A549 (cell line): Measurements from ENCODE around the gene RERE.

Source experiments
- MAZ ChIP-seq: fragments of 150-350 bp; IDR thresholded peaks from 2 replicates; pipeline ENCODE4 v1.6.1; 2014; ENCODE audit warnings: antibody characterized with exemption, low read depth, low read length, borderline replicate concordance
- RARB ChIP-seq: fragments of 250-450 bp; sonication (Bioruptor Pico); IDR thresholded peaks from 2 replicates; pipeline ENCODE4 v1.8.0; 2021; ENCODE audit warnings: mild to moderate bottlenecking, moderate library complexity
- TF ChIP-seq, protein P1 (sequence below): fragments of >200 bp; sonication (Bioruptor Twin); formaldehyde crosslinking; IDR thresholded peaks from 3 replicates; pipeline ENCODE4 v1.6.1; 2016
- TF ChIP-seq, protein P2 (sequence below): fragments of >200 bp; sonication (Bioruptor Twin); formaldehyde crosslinking; IDR thresholded peaks from 3 replicates; pipeline ENCODE4 v1.5.1; 2016

DNA sequence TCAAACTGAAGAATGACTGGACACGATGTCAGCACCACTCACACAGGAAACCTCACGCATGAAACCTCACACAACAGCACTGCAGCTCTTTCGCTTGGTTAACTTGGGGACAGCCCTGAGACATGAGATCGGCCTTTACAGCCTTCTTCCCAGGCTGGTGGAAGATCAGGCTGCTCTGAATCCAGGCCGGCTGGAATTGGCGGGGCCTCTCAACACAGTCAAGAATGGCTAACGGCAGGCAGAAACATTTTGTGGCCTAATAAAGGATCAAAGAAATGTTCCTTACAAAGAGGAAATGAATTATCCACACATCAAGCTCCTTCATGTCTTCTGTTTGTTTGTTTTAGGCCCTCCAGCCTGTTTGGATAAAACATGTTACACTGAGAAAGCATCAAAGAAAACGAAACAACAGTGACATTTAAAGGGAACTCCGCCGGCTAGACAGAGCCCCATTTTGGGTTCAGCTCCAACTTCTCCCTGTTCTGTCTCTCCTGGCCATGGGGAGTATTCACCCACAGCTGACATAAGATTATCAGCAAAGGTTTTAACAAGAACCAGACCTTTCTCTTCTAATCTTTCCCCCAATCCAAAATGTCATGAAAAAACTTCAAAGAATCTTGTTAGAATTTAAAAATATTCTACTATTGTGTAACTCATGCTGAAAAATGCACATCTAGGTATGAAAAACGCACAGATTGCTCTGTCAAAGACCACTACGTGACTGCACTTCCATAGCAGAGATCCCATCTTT lies 368.4 kb downstream of the RERE start:
- TF ChIP-seq RARB (CRISPR knock-in tag) = no peak
- TF ChIP-seq, protein P1, sequence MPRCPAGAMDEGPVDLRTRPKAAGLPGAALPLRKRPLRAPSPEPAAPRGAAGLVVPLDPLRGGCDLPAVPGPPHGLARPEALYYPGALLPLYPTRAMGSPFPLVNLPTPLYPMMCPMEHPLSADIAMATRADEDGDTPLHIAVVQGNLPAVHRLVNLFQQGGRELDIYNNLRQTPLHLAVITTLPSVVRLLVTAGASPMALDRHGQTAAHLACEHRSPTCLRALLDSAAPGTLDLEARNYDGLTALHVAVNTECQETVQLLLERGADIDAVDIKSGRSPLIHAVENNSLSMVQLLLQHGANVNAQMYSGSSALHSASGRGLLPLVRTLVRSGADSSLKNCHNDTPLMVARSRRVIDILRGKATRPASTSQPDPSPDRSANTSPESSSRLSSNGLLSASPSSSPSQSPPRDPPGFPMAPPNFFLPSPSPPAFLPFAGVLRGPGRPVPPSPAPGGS = no peak
- no peak for TF ChIP-seq MAZ
- TF ChIP-seq, protein P2, sequence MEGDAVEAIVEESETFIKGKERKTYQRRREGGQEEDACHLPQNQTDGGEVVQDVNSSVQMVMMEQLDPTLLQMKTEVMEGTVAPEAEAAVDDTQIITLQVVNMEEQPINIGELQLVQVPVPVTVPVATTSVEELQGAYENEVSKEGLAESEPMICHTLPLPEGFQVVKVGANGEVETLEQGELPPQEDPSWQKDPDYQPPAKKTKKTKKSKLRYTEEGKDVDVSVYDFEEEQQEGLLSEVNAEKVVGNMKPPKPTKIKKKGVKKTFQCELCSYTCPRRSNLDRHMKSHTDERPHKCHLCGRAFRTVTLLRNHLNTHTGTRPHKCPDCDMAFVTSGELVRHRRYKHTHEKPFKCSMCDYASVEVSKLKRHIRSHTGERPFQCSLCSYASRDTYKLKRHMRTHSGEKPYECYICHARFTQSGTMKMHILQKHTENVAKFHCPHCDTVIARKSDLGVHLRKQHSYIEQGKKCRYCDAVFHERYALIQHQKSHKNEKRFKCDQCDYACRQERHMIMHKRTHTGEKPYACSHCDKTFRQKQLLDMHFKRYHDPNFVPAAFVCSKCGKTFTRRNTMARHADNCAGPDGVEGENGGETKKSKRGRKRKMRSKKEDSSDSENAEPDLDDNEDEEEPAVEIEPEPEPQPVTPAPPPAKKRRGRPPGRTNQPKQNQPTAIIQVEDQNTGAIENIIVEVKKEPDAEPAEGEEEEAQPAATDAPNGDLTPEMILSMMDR = no peak
